ENCODE data around the gene CABLES1.

DNA sequence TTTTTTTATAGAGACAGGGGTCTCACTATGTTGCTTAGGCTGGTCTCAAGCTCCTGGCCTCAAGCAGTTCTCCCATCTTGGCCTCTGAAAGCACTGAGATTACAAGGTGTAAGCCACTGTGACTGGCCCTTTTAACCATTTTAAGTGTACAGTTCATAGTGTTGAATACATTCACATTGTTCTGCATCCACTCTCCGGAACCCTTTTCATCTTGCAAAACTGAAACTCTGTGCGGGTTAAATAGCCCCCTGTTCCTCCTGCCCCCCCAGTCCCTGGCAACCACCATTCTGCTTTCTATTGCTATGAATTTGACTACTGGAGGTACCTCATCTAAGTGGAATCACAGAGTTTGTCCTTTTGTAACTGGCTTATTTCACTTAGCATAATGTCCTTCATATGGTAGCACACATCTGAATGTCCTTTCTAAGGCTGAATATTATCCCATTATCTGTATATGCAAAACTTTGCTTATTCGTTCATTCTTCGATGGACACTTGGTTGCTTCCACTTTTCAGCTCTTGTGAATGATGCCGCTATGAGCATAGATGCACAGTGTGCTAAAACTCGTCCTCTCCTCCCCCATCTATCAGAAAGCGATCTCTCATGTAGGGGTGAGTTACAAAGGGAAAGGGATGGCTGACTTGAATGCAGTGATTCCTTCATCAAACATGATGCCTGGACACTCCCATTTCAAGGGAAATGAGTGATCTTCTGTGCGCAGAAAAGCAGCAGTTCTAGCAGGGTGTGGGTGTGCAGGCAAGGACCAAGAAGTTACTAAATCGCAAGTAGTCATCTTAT, 30.2 kb downstream of the CABLES1 start:
- TF ChIP-seq EZH2 (IDR thresholded peaks at IDR 0.05; ENCODE audit: borderline replicate concordance, low read depth, low read length, severe bottlenecking): no peak
- TF ChIP-seq CTCF (IDR thresholded peaks at IDR 0.05; ENCODE audit: borderline replicate concordance, extremely low read depth, low read length, poor library complexity, severe bottlenecking): no peak
